Astrocyte of the spinal cord (primary cell): ENCODE results near the gene CHST12.

Experiments
- DNase-seq: peaks from one replicate; pipeline ENCODE4 v3.0.0; 2011; ENCODE audit warnings: low read depth, low spot score
- H3K4me3 ChIP-seq: 2 replicates; pipeline ENCODE4 v1.5.1; 2011; ENCODE audit warnings: low read depth, mild to moderate bottlenecking, low read length, moderate library complexity
- CTCF ChIP-seq: IDR thresholded peaks from 2 replicates; pipeline ENCODE4 v1.5.1; 2012; ENCODE audit warnings: low read depth, mild to moderate bottlenecking, low read length, inconsistent platforms
- in situ Hi-C: cut with HindIII; loops from 2 replicates; pipeline ENCODE4 v1.10.0; 2017; ENCODE audit warnings: low sequenced_read_pairs

CHST12 gene

GRCh38 chr7:2357571-2357970 is 45.8 kb upstream of the CHST12 start:
- DNase-seq, result no peak
- H3K4me3 ChIP-seq, result no peak overlapping the region

DNA sequence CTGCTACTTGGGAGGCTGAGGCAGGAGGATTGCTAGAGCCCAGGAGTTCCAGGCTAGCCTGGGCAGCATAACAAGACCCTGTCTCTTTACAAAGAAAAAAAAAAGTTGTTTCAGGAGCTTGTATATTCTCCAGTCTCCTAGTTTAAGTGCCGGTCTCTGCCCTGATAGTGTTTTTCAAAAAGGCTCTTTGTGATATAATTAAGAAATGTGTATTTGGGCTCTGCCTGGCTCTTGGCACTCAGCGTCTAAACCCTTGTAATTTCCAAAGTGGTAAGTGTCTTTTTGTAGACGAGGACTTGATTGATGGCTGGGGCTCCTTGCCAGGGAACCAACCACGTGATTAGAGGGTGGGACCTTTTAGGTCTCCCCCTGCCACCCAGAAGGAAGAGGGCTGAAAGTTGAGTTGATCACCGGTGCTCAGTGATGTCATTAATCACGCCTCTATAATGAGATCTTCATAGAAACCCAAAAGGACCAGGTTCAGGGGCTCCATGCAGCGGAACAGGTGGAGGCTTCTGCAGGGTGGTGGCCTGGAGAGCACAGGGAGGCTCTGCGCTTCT is 44.4 kb upstream of the CHST12 start:
- in situ Hi-C loops, result no loop called here
- no peak for DNase-seq
- TF ChIP-seq CTCF, result no peak
- H3K4me3 ChIP-seq, result no peak overlapping the region

More at GRCh38 chr7:2357571-2357970, 45.8 kb upstream of the CHST12 start:
- no peak for TF ChIP-seq CTCF
- in situ Hi-C loops, result no loop called here

DNA sequence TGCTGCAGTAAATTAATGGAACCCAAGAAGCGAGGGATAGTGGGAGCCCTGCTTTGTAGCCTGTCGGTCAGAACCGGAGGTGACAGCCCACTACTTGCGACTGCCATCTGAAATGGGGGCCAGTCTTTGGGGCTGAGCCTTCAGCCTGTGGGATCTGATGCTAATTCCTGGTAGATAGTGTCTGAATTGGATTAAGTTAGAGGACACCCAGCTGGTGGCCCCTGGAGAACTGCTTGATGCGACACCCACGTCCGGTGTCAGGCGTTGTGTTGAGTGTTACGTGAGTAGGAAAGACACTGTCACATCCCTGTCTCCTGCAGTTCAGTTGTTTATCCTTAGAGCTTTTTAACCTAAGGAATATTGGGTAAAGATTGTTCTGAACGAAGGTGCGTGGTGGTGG is 43.8 kb upstream of the CHST12 start:
- no peak for TF ChIP-seq CTCF
- H3K4me3 ChIP-seq, result no peak overlapping the region
- DNase-seq, result no peak
- in situ Hi-C loops, result no loop called here

GRCh38 chr7:2360796-2361195 is 42.6 kb upstream of the CHST12 start:
- in situ Hi-C loops, result no loop called here
- DNase-seq, result no peak
- no peak overlapping the region for H3K4me3 ChIP-seq
- TF ChIP-seq CTCF, result no peak

DNA sequence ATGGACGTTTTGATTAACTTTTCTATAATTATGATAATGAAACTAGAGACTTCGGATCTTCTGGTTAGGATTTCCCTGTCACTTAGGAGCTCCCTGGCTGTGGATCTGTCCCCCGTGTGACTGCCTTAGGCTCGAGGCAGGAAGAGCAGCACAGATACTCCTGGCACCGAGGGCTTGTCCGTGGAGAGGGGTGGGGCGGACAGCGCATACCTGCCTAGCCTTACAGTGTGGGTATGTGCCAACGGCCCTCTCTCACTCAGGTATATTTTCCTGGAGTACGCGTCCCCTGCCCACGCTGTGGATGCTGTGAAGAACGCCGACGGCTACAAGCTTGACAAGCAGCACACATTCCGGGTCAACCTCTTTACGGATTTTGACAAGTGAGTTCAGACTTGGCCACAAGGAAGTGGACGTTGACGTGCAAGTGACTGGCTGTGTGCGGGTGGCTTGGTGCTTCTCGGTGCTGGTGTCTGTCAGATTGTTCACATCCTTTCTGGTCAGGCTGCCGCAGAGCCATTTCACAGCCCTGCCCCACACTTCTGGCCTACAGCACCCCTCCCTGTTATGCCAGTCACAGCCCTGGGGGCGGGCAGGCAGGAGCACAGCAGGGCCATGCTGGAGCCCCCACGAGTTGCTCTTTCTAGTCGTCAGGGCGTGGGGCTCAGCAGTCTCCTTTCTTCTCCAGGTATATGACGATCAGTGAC is 40.9 kb upstream of the CHST12 start:
- TF ChIP-seq CTCF, result no peak
- no peak for DNase-seq
- in situ Hi-C loops, result no loop called here

GRCh38 chr7:2369139-2369538 is 34.3 kb upstream of the CHST12 start:
- H3K4me3 ChIP-seq, result no peak overlapping the region
- TF ChIP-seq CTCF, result no peak
- DNase-seq, result no peak
- in situ Hi-C loops, result no loop called here

More for the DNA sequence above, 40.9 kb upstream of the CHST12 start:
- H3K4me3 ChIP-seq, result no peak overlapping the region
